BE2C (cell line): ENCODE results near the gene OCSTAMP.

Source experiments
- DNase-seq: peaks from one replicate; pipeline ENCODE4 v3.0.0-alpha.2; 2020
- H3K27me3 ChIP-seq: fragments of 250-450 bp; sonication (Bioruptor Pico); 2 replicates; pipeline ENCODE4 v1.5.1; 2020; ENCODE audit warnings: mild to moderate bottlenecking
- H3K36me3 ChIP-seq: fragments of 250-450 bp; sonication (Bioruptor Pico); 2 replicates; pipeline ENCODE4 v1.5.1; 2020; ENCODE audit warnings: mild to moderate bottlenecking
- H3K4me1 ChIP-seq: fragments of 250-450 bp; sonication (Bioruptor Pico); 2 replicates; pipeline ENCODE4 v1.5.1; 2020
- H3K4me3 ChIP-seq: 2 replicates; pipeline ENCODE4 v1.5.1; 2011; ENCODE audit warnings: low read depth, low read length
- H3K9me3 ChIP-seq: fragments of 250-450 bp; sonication (Bioruptor Pico); 2 replicates; pipeline ENCODE4 v1.5.1; 2020
- CTCF ChIP-seq: IDR thresholded peaks from 2 replicates; pipeline ENCODE4 v1.5.1; 2012; ENCODE audit warnings: mild to moderate bottlenecking, low read depth, low read length

The OCSTAMP gene

DNA sequence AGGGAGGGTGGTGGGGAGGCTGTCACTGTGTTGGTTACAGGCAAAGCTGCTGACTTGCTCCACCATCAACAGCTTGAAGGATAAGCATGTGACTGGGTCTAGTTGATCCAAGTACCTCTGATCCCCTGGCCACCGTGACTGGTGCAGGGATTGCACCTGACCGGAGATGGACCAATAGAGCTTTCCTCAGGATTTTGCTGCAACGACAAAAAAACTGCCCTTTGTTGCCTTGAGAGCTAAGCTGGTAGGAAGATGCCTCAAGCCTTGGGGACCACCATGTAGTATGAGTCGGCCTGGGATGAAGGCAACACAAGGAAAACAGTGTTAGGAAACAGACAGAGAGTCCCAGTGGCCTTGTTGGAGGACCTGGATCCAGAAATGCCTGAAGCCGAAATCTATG is 1.8 kb downstream of the OCSTAMP start:
- Histone ChIP-seq H3K36me3 (no peaks in the 10 kb centered on the region), H3K9me3 (no peaks in the 10 kb centered on the region), H3K4me1 (no peaks in the 10 kb centered on the region), H3K27me3 (peaks cover 11% of the 10 kb centered on the region), H3K4me3 (no peak overlapping the region)
- no peak for DNase-seq
- no peak for TF ChIP-seq CTCF

DNA sequence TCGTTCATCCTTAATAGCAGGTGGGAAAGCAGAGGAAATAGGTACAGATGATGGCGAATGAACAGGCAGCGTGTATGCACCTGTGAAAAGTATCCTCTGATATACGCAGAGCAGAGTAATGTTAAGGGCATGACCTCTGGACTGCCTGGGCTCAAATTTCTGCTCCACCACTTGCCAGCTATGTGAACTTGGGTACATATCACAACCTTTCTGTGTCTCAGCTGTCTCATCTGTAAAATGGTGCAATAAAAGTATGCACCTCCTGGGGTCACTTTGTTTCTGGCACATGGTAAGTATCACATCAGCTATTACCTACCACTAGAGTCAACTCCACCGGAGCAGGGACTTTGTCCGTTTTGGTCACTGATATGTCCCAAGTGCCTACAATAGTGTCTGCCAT is 2.5 kb downstream of the OCSTAMP start:
- H3K4me1 ChIP-seq: no peaks in the 10 kb centered on the region
- no peak for DNase-seq
- H3K27me3 ChIP-seq: peaks cover 11% of the 10 kb centered on the region
- TF ChIP-seq CTCF: no peak
- H3K4me3 ChIP-seq: no peak overlapping the region
- H3K36me3 ChIP-seq: no peaks in the 10 kb centered on the region
- H3K9me3 ChIP-seq: no peaks in the 10 kb centered on the region

- no peak for DNase-seq
- Histone ChIP-seq H3K9me3 (no peaks in the 10 kb centered on the region), H3K36me3 (no peaks in the 10 kb centered on the region), H3K4me3 (no peak overlapping the region), H3K27me3 (peaks cover 18% of the 10 kb centered on the region; the same call in 1 of the 2 replicates), H3K4me1 (no peaks in the 10 kb centered on the region)
- no peak for TF ChIP-seq CTCF
Observed at GRCh38 chr20:46546936-46547335, 3.5 kb downstream of the OCSTAMP start.

DNA sequence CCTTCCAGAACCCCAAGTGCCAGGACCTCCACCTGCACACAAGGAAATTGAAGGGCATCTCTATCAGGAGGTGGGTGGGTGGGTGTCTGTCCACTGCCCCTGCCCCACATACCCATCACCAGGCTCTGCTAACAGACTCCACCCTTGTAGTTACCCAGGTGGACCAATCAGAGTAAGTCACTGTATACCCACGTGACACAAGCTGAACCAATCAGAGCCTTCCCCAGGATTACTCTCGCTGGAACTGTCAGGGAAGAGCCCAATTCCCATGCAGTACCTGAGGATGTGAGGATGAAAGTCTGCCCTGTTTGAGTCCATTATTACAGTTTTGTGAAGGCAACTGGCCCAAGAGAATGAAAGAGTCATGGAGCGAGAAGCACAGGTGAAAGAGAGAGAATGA is 4.2 kb downstream of the OCSTAMP start:
- TF ChIP-seq CTCF: no peak

DNA sequence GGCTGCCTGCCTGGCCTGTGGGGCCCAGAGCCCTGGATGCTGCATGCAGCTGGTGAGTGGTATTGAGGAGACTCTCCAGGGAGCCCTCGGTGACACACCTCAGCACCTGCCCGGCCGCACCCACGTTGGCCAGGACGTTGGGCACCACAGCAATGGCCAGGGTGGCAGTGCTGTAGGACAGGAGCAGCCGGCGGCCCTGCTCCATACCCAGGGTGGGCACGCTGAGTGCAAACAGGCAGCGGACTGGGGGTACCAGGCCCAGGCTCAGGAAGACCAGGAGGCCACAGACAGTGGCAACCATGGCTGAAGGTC is 4.7 kb downstream of the OCSTAMP start:
- Histone ChIP-seq H3K27me3 (peaks cover 30% of the 10 kb centered on the region), H3K4me3 (no peak overlapping the region), H3K4me1 (no peaks in the 10 kb centered on the region), H3K9me3 (no peaks in the 10 kb centered on the region), H3K36me3 (no peaks in the 10 kb centered on the region)
- DNase-seq: no peak
- TF ChIP-seq CTCF: no peak

More for the DNA sequence above, 4.2 kb downstream of the OCSTAMP start:
- Histone ChIP-seq H3K36me3 (no peaks in the 10 kb centered on the region), H3K4me3 (no peak overlapping the region), H3K27me3 (peaks cover 25% of the 10 kb centered on the region), H3K4me1 (no peaks in the 10 kb centered on the region), H3K9me3 (no peaks in the 10 kb centered on the region)
- peak; percentile 41 for DNase-seq

GRCh38 chr20:46545077-46545826 is 5.2 kb downstream of the OCSTAMP start:
- DNase-seq: no peak
- TF ChIP-seq CTCF: no peak
- H3K4me3 ChIP-seq: no peak overlapping the region

More at GRCh38 chr20:46545077-46545826, 5.2 kb downstream of the OCSTAMP start:
- Histone ChIP-seq H3K4me1 (no peaks in the 10 kb centered on the region), H3K36me3 (no peaks in the 10 kb centered on the region), H3K9me3 (no peaks in the 10 kb centered on the region), H3K27me3 (peaks cover 32% of the 10 kb centered on the region)
